Activated gamma-delta T cell (primary cell): ENCODE data around the gene MRGPRE.

Experiments
- DNase-seq: peaks from one replicate; lab custom pipeline; 2025; lab: John Stamatoyannopoulos, UW

Gene MRGPRE

GRCh38 chr11:3178349-3178748 is 53.9 kb downstream of the MRGPRE start:
- no peak for DNase-seq

GRCh38 chr11:3177931-3178330 is 54.3 kb downstream of the MRGPRE start:
- no peak for DNase-seq
